GM19238 (cell line): ENCODE measurements around the gene RUNX3.
A peak's percentile ranks its signal among the peaks of the same experiment; 100 is the strongest.
"Not testable (repeated sequence)": the region's sequence is repeated elsewhere in the genome, so short reads cannot be mapped to it uniquely, and the experiment has no call there.

Source experiments
- DNase-seq: peaks from one replicate; pipeline ENCODE4 v3.0.0; 2011; ENCODE audit warnings: low spot score; ENCODE audit not compliant: insufficient read length

Gene RUNX3

DNA sequence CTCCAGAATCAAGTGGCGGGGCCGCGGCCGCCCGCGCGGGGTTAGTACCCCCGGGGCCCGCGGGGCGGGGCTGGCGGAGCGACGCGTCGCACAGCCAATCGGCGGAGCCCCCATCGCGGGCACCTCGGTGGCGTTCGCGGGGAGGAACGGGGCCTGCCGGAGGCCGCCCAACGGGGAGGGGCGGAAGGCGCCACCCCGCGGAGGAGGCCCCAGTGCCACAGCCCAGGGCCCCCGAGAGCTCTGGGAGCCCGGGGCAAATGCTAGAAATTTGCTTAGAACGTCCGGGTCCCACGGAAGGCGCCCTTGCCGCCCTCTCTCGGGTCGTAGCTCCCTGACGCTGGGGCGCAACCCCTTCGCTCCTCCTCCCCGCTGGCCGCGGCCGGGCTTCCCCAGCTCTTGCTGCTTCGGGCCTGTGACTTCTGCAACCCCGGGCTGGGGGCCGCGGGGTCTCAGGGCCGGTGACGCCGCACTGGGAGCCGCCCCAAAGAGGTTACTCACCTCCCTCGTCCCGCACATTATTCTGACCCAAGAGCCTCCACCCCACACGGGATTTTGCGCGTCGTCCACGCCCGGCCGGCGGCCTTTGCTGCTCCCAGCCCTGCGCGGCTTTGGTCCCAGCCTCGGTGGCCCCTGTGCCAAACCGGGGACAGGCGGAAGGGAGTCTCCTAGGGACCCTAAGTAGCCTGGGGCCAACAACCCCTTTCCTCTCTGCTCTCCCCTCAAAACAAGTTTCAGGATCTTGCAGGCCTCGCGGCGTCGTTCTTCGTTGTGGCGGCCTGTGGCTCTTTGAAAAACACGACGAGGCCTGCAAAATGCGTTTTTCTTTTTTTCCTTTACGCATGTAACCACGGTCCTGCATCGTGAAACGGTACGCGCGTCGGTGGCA, at the start of gene RUNX3:
RUNX3 (minus strand) TSS at position 17 of the 886 bp plus-strand sequence. CDS start 408 bp downstream, outside the sequence.
- DNase-seq = peak; percentile 99

- DNase-seq = not testable (repeated sequence)
Measured at GRCh38 chr1:24979232-24979631, 49.2 kb upstream of the RUNX3 start.

DNA sequence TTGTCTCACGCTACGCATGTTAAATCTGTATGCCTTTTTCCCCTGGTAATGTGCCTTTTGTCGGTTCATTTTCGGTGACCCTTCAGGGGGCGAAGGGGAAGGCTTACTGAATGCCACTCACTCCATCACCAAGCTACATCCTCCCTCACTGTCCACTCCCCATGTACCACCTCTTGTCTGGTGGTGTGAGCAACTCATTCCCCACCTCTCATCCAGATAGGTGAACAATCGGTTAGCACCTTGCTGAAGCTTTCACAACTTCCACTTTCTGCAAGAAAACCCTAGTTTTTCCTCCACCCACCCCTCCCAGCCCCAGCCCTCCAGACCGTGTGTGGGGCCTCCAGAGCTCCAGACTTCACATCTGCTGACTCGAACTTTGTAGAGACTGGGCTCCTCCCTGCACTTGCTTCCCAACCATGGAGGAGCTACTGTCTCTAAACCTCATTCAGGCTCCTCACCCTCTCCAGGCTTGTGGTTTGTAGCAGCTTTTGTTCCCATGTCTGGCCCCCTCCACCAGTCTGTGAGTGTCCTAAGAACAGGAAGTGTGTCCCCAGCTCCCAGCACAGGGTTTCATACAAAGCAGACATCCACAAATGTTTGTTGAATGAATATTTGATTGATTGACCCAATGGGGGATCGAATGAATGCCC, 48.4 kb upstream of the RUNX3 start:
- DNase-seq = no peak

- DNase-seq = no peak
Measured at GRCh38 chr1:24975391-24975790, 45.3 kb upstream of the RUNX3 start.

- no peak for DNase-seq
Measured at GRCh38 chr1:24973315-24973714, 43.2 kb upstream of the RUNX3 start.

DNA sequence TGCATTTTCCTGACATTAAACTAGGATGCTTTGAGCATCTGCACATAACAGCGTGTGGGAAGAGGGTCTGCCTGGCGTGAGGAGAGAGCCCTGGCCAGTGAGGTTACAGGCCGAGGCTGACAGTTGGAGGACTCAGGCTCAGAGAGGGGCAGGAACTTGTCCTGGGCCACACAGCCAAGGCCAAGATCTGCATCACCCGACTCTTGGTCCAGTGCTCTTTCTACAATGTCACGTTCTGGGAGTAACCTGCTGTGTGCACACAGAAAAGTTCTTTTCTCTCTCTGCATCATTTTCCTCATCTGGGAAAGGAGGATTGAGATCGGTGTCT, 42.8 kb upstream of the RUNX3 start:
- no peak for DNase-seq

GRCh38 chr1:24972221-24972914, 42.3 kb upstream of the RUNX3 start:
- no peak for DNase-seq

- no peak for DNase-seq
Measured at GRCh38 chr1:24970926-24971875, 41.1 kb upstream of the RUNX3 start.

GRCh38 chr1:24970399-24970753, 40.3 kb upstream of the RUNX3 start:
- DNase-seq = no peak

- DNase-seq = no peak
Measured at GRCh38 chr1:24969596-24970398, 39.7 kb upstream of the RUNX3 start.

- DNase-seq = no peak
Measured at GRCh38 chr1:24968941-24969585, 39.0 kb upstream of the RUNX3 start.

- DNase-seq = no peak
Measured at GRCh38 chr1:24967962-24968361, 37.9 kb upstream of the RUNX3 start.

GRCh38 chr1:24967555-24967954, 37.5 kb upstream of the RUNX3 start:
- DNase-seq = no peak

GRCh38 chr1:24966724-24967346, 36.8 kb upstream of the RUNX3 start:
- no peak for DNase-seq

GRCh38 chr1:24966121-24966723, 36.1 kb upstream of the RUNX3 start:
- DNase-seq = no peak

GRCh38 chr1:24965571-24965930, 35.5 kb upstream of the RUNX3 start:
- DNase-seq = no peak

DNA sequence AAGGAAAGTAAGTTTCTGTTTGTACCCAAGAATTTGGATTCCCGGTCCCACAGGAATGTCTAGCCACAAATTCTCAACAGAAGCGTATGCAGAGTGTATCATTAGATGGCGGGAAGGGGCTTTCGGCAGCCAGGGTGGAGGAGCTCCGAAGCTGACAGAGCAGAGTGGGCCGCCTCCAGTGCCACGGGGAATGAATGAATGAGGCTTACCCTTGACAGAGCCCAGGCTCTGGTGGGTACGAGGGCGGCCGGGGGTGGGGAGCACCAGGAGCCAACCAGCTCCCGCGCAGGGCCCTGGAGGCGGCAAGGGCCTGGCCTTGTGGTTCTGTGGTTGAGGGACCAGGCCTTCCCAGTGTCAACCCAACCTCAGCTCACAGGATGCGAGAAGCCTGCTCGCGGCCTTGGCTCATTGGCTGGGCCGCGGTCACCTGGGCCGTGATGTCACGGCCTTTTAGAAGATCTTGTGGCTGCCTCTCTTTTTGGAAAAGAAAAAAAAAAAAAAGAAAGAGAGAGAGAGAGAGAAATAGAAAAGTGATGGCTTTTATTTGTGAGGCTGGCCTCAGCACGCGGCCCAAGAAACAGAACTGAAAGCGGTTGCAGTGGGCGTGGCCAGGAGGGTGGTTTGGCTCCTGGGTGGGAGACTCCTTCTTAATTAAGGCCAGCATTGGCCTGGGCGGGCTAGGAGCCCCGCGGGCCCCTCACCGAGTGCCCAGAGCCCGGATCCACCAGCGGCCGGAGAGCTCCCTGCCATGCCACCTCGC, 34.9 kb upstream of the RUNX3 start:
- DNase-seq = peak; percentile 84

DNA sequence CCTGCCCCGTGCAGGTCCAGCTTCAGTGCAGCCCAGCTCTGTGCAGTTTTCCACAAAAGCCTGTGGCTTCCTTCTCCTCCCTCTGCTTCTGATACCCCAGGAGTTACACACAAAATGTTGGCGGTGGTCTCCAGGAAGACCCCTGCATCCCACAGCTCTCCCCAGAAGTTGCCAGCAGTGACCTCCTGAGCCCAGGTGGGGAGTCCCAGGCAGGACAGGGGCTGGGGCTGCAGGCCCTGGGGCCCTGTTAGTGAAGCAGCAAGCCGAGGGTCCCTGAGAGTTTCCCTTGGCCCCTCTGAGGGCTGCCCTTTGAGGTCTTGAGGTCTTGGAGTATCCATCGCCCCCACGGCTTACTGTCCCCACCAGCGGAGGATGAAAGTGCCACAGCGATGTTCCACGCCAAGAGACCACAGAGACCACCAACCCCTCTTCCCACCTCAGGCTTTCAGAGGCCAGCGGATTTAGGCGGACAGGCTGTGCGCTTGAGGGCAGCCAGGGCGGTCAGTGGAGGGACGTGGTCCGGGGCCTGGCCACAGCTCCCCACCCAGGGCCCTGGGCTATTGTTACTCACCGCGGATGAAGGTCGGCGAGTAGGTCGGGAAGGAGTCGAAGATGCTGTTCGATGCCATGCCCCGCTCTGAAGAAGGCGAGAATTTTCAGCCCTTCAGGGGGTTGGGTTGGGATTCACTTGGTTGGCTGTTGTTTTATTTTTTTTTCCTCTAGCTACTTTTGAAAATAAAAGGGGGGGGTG, 34.0 kb upstream of the RUNX3 start:
- no peak for DNase-seq
